GM21619 (cell line): ENCODE data around the gene PCED1B.
"Not testable (repeated sequence)": the region's sequence is repeated elsewhere in the genome, so short reads cannot be mapped to it uniquely, and the experiment has no call there.

Experiments used
- ATAC-seq: cut with Tn5 transposase; IDR thresholded peaks from one replicate; pipeline ENCODE4 v1.9.1; 2021; ENCODE audit not compliant: unreplicated experiment

PCED1B gene

GRCh38 chr12:47270782-47271664 lies 191.6 kb downstream of the PCED1B start:
- ATAC-seq, result no peak

GRCh38 chr12:47271800-47272239 lies 192.4 kb downstream of the PCED1B start:
- no peak for ATAC-seq

- no peak for ATAC-seq
Observed at GRCh38 chr12:47272412-47273190, 193.2 kb downstream of the PCED1B start.

GRCh38 chr12:47273191-47273626 lies 193.8 kb downstream of the PCED1B start:
- ATAC-seq, result no peak

- no peak for ATAC-seq
Observed at GRCh38 chr12:47274760-47275159, 195.3 kb downstream of the PCED1B start.

GRCh38 chr12:47276253-47276620 lies 196.8 kb downstream of the PCED1B start:
- ATAC-seq, result no peak

- peak; percentile 95 for ATAC-seq
Observed at GRCh38 chr12:47276621-47277309, 197.3 kb downstream of the PCED1B start.

GRCh38 chr12:47277972-47278448 lies 198.6 kb downstream of the PCED1B start:
- no peak for ATAC-seq

GRCh38 chr12:47279758-47280157 lies 200.3 kb downstream of the PCED1B start:
- ATAC-seq, result not testable (repeated sequence)

GRCh38 chr12:47280543-47281300 lies 201.3 kb downstream of the PCED1B start:
- ATAC-seq, result no peak

GRCh38 chr12:47281667-47282171 lies 202.3 kb downstream of the PCED1B start:
- ATAC-seq, result no peak

- no peak for ATAC-seq
Observed at GRCh38 chr12:47282206-47282605, 202.8 kb downstream of the PCED1B start.
